DOHH2 (cell line): ENCODE measurements around the gene SLC6A6.

Source experiments
- H3F3A ChIP-seq: fragments of 200-600 bp; sonication (generic), shearing (Covaris generic); 2 replicates; pipeline ENCODE4 v1.6.0; 2016; ENCODE audit warnings: antibody characterized with exemption, mild to moderate bottlenecking; ENCODE audit not compliant: control insufficient read depth, insufficient read depth
- H3K27ac ChIP-seq: fragments of 200-600 bp; sonication (generic); 2 replicates; pipeline ENCODE4 v1.5.1; 2014; ENCODE audit warnings: low read depth, mild to moderate bottlenecking, low read length, moderate library complexity
- H3K27me3 ChIP-seq: fragments of 200-600 bp; sonication (generic); 2 replicates; pipeline ENCODE4 v1.6.1; 2014; ENCODE audit warnings: mild to moderate bottlenecking, low read length, mixed read lengths; ENCODE audit not compliant: control insufficient read depth
- H3K36me3 ChIP-seq: fragments of 200-600 bp; sonication (generic); 2 replicates; pipeline ENCODE4 v1.6.1; 2014; ENCODE audit warnings: mild to moderate bottlenecking, low read length, moderate library complexity, mixed read lengths; ENCODE audit not compliant: control insufficient read depth
- H3K4me1 ChIP-seq: fragments of 200-600 bp; sonication (generic); 2 replicates; pipeline ENCODE4 v1.6.1; 2014; ENCODE audit warnings: mild to moderate bottlenecking, low read length, mixed read lengths; ENCODE audit not compliant: control insufficient read depth
- H3K4me2 ChIP-seq: fragments of 200-600 bp; sonication (generic); 2 replicates; pipeline ENCODE4 v1.6.0; 2014; ENCODE audit warnings: mild to moderate bottlenecking, low read length, moderate library complexity
- H3K4me3 ChIP-seq: fragments of 200-600 bp; sonication (generic); 2 replicates; pipeline ENCODE4 v1.5.1; 2014; ENCODE audit warnings: mild to moderate bottlenecking, low read length, mixed read lengths
- H3K79me2 ChIP-seq: fragments of 200-600 bp; sonication (generic); 2 replicates; pipeline ENCODE4 v1.6.1; 2014; ENCODE audit warnings: mild to moderate bottlenecking, low read length, mixed read lengths; ENCODE audit not compliant: control insufficient read depth
- H3K9me2 ChIP-seq: fragments of 200-600 bp; sonication (generic); replicated peaks from 2 replicates; pipeline ENCODE4 v1.6.1; 2014; ENCODE audit warnings: mild to moderate bottlenecking, low read length, mixed read lengths; ENCODE audit not compliant: control insufficient read depth
- H3K9me3 ChIP-seq: fragments of 200-600 bp; sonication (generic); 2 replicates; pipeline ENCODE4 v1.6.1; 2014; ENCODE audit warnings: antibody characterized with exemption, low read length, mixed read lengths; ENCODE audit not compliant: control insufficient read depth, insufficient read depth
- H4K20me1 ChIP-seq: fragments of 200-600 bp; sonication (generic); 2 replicates; pipeline ENCODE4 v1.6.0; 2014; ENCODE audit warnings: low read depth, mild to moderate bottlenecking, antibody characterized with exemption, low read length, moderate library complexity; ENCODE audit not compliant: control insufficient read depth, insufficient read depth
- EZH2phosphoT487 ChIP-seq: fragments of 200-600 bp; sonication (generic); IDR thresholded peaks from 2 replicates; pipeline ENCODE4 v1.6.1; 2017; ENCODE audit warnings: borderline replicate concordance, mild to moderate bottlenecking, antibody characterized with exemption, low read length, moderate library complexity, mixed read lengths
- TF ChIP-seq, protein P1 (sequence below): fragments of 200-600 bp; sonication (generic); IDR thresholded peaks from one replicate; pipeline ENCODE4 v1.5.1; 2014; ENCODE audit warnings: antibody characterized with exemption, mild to moderate bottlenecking, low read depth, low read length; ENCODE audit not compliant: poor library complexity, severe bottlenecking

The SLC6A6 gene

DNA sequence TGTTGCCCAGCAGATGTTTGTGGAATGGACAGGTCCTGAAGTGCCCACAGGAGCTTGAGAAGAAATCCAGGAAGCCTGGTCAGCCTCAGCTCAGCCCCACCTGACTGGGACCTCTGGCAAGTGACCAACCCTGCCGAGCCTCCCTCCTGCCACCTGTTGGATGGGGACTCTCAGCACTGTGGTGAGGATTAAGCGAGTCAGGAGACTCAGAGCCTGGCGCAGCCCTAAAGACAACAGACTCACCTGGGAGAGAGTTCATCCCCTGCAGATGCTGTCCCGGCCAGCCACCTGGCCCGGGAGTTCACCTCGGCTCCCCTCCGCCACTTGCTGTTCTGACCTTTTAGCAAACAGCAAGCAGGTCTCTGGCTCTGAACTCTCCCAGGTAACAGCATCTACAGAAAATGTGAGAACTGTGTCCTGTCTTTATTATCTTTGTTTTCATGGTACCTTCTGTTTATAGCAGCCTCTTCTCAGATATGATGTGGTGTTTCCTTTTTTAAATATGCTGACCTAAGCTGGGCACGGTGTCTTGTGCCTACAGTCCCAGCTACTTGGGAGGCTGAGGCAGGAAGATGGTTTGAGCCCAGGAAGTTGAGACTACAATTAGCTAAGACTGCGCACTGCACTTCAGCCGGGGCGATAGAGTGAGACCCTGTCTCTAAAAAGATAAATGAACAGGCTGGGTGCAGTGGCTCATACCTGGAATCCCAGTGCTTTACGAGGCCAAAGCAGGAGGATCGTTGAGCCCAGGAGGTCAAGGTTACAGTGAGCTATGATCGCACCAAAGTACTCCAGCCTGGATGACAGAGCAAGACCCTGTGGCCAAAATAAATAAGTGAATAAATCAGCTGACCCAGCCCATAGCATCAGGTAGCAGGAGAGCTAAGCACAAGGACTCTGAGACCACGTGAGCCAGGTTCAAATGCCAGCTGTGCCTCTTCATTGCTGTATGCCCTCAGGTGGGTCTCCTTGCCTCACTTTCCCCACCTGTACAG is 32.4 kb upstream of the SLC6A6 start:
- no peak overlapping the region for H3K4me2 ChIP-seq
- H3K9me3 ChIP-seq: no peaks in the 10 kb centered on the region
- H3K9me2 ChIP-seq: no peaks in the 10 kb centered on the region
- H3K27me3 ChIP-seq: peaks cover 6% of the 10 kb centered on the region; the same call in 1 of the 2 replicates
- H3K4me1 ChIP-seq: no peaks in the 10 kb centered on the region
- no peaks in the 10 kb centered on the region for H3F3A ChIP-seq
- no peaks in the 10 kb centered on the region for H3K79me2 ChIP-seq
- no peak overlapping the region for H3K4me3 ChIP-seq
- H3K27ac ChIP-seq: no peak overlapping the region
- H3K36me3 ChIP-seq: no peaks in the 10 kb centered on the region
- TF ChIP-seq EZH2phosphoT487: no peak
- TF ChIP-seq, protein P1, sequence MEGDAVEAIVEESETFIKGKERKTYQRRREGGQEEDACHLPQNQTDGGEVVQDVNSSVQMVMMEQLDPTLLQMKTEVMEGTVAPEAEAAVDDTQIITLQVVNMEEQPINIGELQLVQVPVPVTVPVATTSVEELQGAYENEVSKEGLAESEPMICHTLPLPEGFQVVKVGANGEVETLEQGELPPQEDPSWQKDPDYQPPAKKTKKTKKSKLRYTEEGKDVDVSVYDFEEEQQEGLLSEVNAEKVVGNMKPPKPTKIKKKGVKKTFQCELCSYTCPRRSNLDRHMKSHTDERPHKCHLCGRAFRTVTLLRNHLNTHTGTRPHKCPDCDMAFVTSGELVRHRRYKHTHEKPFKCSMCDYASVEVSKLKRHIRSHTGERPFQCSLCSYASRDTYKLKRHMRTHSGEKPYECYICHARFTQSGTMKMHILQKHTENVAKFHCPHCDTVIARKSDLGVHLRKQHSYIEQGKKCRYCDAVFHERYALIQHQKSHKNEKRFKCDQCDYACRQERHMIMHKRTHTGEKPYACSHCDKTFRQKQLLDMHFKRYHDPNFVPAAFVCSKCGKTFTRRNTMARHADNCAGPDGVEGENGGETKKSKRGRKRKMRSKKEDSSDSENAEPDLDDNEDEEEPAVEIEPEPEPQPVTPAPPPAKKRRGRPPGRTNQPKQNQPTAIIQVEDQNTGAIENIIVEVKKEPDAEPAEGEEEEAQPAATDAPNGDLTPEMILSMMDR: no peak
- no peaks in the 10 kb centered on the region for H4K20me1 ChIP-seq

DNA sequence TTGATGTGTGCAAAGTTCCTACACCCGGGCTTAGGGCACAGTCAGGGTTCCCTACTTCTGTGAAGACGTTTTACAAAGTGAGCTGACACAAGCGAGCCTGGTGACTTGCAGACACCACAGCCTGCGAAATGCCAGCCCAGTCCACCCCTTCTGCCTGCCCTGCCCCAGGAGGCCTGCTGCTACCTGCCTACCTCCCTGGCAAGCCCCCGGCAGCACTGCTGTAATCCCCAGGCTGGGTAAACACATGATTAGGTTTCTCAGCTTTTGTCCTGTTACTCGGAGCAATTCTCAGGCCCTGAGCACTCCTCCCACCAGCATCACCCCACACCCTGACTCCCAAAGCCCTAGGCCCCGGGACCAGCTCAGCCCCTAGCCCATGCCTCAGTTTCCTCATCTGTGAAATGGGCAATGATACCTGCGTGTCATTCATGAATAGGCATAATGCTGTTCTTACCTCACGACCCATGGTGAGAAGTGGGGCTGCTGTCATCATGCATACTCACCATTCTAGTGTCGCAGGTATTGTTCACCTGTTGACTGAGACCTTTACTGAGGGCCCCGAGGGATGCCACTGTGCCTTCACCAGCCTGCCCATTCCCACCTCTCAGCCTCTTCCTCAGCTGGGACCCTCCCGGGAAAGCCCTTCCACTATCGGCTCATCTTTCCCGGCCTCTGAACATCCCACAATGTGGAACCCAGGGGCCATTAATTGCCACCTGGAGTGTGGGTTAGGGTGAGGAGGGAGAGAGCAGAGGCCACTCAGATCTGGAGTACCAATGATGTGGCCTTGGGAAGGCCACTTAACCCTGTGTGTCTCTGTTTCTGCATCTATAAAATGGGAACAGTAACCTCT is 31.5 kb upstream of the SLC6A6 start:
- H3K4me3 ChIP-seq: no peak overlapping the region
- no peaks in the 10 kb centered on the region for H3K79me2 ChIP-seq
- no peaks in the 10 kb centered on the region for H3K9me2 ChIP-seq
- no peaks in the 10 kb centered on the region for H3K9me3 ChIP-seq
- H3F3A ChIP-seq: no peaks in the 10 kb centered on the region
- H3K36me3 ChIP-seq: no peaks in the 10 kb centered on the region
- no peaks in the 10 kb centered on the region for H4K20me1 ChIP-seq
- no peaks in the 10 kb centered on the region for H3K4me1 ChIP-seq
- TF ChIP-seq, protein P1: no peak
- no peak overlapping the region for H3K4me2 ChIP-seq
- peaks cover 6% of the 10 kb centered on the region; the same call in 1 of the 2 replicates for H3K27me3 ChIP-seq
- H3K27ac ChIP-seq: no peak overlapping the region

DNA sequence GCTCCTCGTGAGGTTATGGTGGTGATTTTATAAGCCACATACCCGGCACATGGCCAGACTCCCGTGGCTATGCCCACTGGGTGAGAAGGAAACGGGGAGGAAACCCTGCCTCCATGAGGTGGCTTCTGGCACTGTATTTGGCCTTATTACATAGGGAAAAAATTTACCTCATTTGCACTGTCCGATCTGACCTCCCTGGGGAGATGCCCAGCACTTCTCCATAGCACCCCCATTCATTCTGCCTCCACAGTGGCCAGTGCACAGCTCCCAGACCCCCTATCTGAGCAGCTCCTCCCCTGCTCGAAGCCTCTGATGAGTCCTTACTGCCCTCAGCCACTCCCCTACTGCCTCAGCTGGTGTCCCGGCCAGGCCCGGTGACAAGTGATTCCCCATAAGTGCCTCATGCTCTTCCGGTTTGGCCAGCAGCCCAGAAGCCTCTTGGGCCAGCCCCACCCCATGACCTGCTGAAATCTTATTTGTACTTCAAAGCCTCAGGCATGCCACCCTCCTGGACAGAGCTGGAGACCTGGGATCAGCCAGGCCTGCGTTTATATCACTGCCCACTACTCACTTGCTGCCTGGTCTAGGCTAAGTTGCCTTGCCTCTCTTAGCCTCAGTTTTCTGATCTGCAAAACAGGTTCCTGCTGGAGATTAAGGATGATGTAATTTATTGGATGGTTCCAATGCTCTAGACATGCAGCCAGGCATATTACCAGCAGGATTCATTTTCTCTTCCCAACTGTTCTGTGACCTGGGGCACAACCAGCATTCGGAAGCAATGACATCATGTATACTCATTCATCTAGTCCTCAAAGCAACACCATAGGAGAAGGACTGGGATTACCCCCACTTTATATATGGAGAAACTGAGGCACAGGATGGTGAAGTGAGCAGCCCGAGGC is 30.6 kb upstream of the SLC6A6 start:
- Histone ChIP-seq H3K4me2 (no peak overlapping the region), H3K27ac (no peak overlapping the region), H3K9me2 (no peaks in the 10 kb centered on the region), H3K4me3 (no peak overlapping the region), H3K79me2 (no peaks in the 10 kb centered on the region), H3K36me3 (no peaks in the 10 kb centered on the region), H3K27me3 (peaks cover 6% of the 10 kb centered on the region; the same call in 1 of the 2 replicates), H3K9me3 (no peaks in the 10 kb centered on the region), H3K4me1 (no peaks in the 10 kb centered on the region), H3F3A (no peaks in the 10 kb centered on the region), H4K20me1 (no peaks in the 10 kb centered on the region)
- TF ChIP-seq, protein P1: no peak
- no peak for TF ChIP-seq EZH2phosphoT487
